HG03460 (cell line): ENCODE data around the gene ZNF805.
"Not testable (repeated sequence)": the region's sequence is repeated elsewhere in the genome, so short reads cannot be mapped to it uniquely, and the experiment has no call there.

Source experiments
- ATAC-seq: cut with Tn5 transposase; IDR thresholded peaks from one replicate; pipeline ENCODE4 v1.9.1; 2021; ENCODE audit not compliant: unreplicated experiment

ZNF805 gene

DNA sequence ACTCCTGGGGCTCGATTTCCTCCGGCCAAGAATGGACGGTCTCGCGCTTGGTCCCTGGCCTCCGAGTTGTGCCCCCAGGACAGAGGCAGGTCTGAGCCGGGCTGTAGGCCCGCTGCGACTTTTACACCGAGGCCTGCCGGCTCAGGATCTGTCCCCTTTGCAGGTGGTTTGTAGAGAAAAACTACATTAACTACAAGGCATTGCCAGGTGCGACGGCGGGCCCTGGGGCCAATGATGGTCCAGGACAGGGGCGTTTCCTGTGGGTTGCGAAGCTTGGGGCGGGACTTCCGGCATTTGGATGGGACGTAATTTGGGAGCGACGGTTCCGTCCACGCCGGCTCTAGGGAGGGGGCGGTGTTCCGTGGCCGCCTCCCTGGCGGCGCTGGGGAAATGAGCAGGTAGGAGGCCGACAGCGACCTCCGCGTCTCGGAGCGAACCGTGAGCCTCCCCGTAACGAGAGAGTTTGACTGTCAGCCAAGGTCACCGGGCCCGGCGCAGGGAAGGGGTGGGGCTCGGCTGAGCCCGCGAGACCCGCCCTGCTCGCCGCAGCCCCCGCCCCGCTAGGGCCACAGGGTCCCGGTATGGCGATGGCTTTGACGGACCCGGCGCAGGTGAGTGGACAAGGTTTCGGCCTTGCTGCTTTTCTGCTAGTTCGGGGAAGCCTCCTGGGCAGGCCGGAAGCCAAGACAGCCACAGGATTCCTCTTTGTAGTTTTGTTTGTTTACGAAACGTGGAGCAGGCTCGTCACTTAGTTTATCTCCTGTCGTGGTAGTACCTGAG lies at the start of gene ZNF805:
TSS of gene ZNF805 (plus strand) at position 322 of the 780 bp plus-strand sequence. CDS start at position 582, 260 bp downstream.
- peak; percentile 94 for ATAC-seq

DNA sequence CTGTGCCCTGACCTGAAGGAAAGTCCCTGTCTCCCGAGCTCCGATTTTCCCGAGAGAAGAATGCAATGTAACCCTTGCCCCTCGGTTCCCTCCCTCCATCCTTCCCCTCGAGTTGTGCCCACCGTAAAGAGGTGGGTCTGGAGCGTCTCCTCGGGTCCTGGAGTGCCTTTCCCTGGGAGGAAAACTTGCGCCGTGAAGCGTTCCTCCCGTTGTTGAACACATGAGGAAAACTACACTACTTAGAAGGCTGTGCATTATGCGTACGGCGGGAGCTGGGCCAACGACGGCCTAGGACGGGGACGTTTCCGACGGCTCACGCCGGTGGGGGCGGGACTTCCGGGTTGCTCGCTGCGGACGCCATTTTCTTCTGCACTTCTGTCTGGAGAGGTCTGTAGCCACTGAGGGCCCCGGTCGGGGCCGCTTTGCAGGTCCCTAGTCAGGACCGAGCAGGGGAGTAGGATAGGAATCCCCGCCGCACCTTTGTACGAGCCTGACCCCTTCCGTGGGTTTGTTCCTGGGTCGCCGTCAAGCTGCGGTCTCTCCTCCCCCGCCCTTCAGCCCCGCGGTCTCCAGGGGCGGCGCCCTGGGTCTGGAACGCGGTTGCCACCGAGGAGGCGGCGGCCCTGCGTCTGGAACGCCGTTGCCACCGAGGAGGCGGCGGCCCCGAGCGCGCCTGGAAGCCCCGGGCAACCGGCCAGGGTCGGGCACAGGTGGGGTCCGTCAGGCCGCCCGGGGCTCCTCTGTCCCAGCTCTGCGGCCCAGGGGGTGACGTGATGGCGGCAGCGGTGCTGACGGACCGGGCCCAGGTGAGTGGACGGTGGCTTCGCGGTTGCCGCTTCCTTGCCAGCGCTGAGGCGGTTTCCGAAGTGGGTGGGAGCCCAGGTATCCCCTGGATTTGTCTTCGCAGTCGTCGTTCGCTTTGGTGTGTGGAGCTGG lies 49.0 kb upstream of the ZNF805 start, which contains the start of gene ZNF264:
TSS of gene ZNF264 (plus strand) at position 360 of the 936 bp plus-strand sequence. CDS start at position 774, 414 bp downstream.
- ATAC-seq, result peak; percentile 97

DNA sequence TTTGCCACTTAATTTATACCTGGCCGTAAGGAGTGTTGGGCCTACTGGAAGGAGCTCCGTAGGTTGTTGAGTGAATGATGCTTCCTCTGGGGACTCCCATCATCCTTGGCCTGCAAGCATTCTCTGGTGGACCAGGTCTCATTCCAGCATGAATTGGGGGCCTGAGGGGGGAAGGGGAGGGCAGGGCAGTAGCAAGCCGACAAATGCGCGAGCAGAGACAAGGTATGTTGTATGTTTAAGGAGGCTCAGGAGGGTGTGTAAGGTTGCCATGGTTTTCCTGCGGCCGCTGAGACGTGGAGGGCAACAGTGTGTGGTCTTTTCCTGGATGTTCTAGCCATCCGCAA lies 48.4 kb upstream of the ZNF805 start:
- no peak for ATAC-seq

DNA sequence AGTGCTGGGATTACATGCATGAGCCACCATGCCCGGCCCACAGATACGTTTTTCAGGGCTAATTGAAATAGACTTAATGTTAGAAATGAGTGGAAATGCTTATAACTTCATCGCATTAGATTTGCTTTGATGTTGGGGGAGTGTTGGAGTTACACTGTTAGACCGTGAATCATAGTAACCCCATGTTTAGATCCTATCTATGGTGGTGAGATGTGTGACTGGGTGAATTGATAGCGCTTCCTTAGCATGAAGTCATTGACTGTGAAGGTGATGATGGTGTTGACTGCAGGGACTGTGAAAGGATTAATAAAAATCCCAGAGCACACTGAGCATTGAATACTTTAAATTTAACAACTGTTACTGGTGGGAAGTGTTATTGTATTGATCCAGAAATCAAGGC lies 47.4 kb upstream of the ZNF805 start:
- ATAC-seq, result no peak

DNA sequence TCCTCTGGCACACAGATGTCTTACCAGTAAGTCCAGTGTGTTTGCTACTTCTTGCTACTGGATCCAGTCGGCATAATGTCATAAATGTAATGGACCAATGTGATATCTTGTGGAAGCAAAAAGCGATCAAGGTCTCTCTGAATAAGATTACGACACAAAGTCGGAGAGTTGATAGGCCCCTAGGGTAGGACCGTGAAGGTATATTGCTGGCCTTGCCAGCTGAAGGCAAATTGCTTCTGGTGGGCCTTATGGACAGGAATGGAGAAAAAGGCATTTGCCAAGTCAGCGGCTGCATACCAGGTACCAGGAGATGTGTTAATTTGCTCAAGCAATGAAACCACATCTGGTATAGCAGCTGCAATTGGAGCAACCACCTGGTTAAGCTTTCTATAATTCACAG lies 42.6 kb upstream of the ZNF805 start:
- not testable (repeated sequence) for ATAC-seq

DNA sequence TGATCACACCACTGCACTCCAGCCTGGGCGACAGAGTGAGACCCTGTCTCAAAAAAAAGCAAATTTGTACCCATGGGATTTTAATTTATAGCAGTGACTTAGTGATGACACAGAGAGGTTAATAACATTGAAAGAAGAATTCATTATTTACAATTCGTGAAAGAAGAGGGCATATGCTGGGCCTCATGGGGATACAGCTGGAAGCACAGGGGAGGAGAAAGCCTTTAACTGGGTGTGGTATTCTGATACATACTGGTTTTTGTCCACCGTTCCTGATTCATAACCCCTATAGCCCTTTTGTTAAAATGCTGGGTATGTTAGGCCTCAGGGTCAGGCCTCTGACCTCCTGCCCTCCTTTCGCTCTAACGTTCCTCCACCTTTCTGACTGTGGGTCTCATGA lies 38.3 kb upstream of the ZNF805 start:
- ATAC-seq, result no peak

DNA sequence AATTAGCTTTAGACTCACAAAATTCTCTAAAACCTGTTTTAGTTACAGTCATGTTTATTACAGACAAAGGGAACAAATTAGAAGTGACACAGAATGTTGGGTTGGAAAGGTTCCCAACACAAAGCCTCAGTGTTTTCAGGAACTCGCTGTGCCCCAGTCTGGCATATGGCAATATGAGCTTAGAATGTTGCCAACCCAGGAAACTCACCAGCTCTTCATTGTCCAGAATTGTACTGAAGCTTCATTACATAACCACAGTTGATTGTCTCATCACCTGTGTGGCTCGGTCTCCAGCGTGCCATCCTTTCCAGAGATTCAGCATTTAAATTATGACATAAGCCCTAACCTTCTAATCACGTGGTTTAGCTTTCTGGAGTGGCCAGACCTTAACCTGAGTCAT lies 30.1 kb upstream of the ZNF805 start:
- no peak for ATAC-seq

DNA sequence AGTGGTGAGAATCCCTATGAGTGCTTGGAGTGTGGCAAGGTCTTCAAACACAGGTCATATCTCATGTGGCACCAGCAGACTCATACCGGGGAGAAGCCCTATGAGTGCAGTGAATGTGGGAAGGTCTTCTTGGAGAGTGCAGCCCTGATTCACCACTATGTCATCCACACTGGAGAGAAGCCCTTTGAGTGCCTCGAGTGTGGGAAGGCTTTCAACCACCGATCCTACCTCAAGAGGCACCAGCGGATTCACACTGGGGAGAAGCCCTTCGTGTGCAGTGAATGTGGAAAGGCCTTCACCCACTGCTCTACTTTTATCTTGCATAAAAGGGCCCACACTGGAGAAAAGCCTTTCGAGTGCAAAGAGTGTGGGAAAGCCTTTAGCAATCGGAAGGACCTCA lies 28.3 kb upstream of the ZNF805 start:
- no peak for ATAC-seq

DNA sequence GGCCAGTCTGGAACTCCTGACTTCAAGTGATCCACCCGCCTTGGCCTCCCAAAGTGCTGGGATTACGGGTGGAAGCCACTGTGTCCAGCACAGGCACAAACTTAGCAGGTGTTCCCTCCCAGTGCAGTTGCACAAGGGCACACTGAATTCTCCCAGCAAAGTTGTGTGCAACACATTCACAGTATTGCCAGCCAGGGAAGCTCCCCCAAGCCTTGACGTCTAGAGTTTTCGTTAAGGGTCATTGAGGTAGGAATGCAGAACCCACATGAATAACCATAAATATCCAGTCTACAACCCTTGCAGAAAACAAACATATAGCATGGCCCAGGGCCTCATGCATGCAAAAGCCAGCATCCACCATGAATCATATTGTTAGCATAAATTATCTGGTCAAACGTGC lies 12.9 kb upstream of the ZNF805 start:
- no peak for ATAC-seq

DNA sequence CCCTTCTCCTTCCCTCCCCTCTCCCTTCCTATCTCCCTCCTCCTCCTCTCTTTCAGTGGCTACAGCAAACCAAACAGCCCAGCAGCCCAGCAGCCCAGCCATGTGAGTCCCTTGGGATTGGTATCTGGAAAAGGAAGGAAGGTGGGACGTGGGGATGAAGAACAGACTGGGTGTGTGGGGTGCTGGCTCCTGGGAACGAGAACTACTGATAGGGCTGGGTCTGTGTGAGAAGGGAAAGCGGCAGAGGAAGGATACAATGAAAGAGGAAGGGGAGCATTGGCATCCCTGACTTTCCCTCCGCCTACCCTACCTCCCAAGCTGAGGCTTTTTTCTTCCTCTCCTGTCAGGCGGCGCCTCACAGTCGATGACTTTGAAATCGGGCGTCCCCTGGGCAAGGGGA lies 8.7 kb upstream of the ZNF805 start:
- ATAC-seq, result no peak

DNA sequence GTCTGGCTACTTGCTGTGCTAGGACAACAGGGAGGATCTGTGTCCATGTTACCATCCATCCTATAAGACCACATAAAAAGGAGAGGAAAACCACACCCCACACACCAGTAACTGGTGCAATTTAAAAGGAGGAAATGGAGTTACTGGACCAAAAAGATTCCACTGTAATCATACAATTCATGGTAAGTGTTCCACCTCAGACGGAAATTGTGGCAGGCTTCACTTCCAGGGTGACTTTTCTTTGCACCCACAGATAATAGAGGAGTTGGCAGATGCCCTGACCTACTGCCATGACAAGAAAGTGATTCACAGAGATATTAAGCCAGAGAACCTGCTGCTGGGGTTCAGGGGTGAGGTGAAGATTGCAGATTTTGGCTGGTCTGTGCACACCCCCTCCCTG lies 7.2 kb upstream of the ZNF805 start:
- ATAC-seq, result no peak

DNA sequence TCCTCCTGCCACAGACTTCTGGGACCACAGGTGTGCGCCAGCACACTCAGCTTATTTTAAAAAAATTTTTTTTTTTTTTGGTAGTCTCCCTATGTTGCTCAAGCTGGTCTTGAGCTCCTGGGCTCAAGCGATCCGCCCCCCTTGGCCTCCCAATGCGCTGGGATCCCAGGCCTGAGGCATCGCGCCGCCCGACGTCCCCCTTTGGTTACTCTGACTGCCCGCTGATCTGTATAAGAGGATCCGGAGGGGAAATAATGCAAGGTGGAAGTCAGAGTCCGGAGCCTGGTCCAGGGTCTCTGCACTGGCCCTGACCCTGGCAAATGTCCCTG lies 486 bp upstream of the ZNF805 start:
- ATAC-seq, result no peak

DNA sequence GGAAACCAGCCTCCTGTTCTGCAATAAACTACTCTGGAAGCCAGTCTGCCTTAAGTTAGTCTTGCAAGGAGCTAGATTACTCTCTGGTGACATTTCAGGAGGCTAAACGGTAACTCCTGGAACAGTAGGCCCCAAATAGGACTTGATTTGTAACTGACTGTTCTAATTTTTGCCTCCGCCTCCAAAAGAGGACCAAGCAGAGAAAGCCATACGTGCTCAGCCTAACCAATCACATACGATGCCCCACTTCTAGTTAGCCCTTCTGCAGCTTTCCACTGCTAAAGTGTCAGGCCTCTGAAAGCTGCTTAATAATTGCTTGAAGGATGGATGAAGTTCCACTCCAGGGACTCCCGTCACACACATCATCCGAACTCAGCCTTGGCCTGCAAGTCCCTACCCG lies 744 bp downstream of the ZNF805 start:
- ATAC-seq, result no peak

DNA sequence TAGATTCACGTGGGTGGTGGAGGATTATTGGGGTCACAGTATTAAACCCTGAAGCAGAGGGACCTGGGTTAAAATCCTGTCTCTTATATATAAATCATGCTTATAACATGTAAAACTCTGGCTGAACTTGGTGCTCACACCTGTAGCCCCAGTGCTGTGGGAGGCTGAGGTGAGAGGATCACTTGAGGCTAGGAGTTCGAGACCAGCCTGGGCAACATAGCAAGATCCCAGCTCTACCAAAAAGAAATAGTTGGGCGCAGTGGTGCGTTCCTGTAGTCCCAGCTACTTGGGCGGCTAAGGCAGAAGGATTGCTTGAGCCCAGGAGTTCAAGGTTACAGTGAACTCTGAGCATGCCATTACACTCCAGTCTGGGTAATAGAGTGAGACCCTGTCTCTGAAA lies 2.4 kb downstream of the ZNF805 start:
- no peak for ATAC-seq

DNA sequence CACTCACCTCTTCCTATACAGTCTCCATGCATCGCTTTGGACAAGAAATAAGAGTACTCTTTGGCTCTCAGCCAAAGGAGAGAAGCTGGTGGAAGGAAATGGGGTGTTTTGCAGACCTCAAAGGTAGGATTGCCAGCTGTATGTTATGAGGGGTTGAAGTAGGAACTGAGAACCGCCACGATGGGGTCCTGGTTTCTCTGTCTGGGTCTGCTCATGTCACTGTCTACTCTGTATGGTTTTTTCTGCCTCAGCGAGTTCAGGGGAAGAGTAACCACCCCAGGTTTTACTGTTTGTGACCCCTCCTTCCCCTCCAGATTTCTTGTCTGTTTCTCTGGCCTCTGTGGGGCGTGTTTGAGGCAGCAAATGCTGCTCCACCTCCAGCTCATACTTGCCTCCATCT lies 4.1 kb downstream of the ZNF805 start:
- ATAC-seq, result no peak

DNA sequence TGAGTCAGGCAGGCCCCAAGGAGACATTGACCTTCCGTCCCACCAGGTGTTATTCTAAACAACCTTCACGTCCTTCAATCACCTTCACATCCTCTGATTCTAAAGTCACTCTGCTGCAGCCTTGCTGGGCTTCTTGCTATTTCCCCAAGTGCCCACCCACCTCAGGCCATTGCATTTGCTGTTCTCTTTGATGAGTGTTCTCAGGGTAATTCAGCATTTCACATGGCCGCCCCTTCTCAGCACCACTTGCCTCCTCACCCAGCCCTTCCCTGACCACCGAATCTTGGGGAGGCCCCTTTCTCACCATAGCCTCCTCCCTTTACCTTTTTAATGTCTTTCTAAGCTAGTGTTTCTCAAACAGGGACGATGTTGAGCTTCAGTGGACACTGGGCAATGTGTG lies 4.6 kb downstream of the ZNF805 start:
- no peak for ATAC-seq

DNA sequence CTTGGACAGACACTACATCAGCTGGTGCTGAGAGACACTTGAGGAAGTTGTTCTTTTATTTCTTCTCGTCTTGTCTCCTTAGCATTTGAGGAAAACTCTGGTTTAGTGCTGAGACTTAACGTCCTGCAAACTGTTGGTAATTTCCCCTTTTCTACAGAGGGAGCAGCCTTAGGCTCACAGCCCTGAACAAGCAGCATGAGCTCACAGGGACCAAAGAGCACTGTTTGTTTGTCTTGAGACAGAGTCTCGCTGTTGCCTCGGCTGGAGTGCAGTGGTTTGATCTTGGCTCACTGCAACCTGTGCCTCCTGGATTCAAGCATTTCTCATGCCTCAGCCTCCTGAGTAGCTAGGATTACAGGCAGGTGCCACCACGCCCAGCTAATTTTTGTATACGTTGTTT lies 5.5 kb downstream of the ZNF805 start:
- ATAC-seq, result no peak

DNA sequence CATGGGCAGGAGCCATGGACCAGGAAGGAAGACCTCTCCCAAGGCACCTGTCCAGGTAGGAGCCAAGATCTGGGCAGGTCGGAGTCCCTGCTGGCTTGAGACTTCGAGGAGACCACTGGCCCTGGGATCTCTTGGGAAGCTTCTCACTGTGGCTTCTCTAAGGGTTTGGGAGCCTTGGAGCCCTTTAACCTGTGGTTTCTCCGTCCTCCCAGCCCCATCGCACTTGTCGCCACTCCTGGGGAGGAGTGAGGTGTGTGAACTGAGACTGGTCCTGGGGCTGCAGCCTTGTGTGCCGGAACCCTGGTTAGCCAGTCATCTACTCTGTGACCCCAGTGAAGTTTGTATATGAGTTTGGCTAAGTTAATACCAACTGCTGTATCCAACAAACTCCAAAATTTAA lies 8.2 kb downstream of the ZNF805 start:
- ATAC-seq, result no peak

DNA sequence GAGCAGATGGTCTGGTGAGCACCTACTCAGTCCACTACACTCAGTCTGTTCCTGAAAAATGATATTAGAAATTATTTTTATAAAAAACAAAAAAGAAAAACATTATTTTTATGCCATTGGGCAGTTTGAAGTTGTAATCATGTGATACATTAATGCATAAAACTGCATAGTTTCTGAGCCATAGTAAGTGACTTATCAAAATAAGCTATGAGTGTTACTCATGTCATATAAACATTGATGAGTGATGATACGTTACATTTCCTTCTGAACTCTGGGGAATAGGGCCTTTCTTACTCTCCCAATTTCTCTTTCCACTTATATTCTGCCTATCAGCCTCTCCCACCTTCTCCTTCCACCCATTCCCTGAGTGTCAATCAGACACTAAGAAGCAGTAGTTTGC lies 8.9 kb downstream of the ZNF805 start:
- ATAC-seq, result no peak

DNA sequence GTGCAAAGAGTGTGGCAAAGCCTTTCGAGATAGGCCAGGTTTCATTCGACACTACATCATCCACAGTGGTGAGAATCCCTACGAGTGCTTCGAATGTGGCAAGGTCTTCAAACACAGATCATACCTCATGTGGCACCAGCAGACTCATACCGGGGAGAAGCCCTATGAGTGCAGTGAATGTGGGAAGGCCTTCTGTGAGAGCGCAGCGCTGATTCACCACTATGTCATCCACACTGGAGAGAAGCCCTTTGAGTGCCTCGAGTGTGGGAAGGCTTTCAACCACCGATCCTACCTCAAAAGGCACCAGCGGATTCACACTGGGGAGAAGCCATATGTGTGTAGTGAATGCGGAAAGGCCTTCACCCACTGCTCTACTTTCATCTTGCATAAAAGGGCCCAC lies 13.3 kb downstream of the ZNF805 start:
- not testable (repeated sequence) for ATAC-seq

DNA sequence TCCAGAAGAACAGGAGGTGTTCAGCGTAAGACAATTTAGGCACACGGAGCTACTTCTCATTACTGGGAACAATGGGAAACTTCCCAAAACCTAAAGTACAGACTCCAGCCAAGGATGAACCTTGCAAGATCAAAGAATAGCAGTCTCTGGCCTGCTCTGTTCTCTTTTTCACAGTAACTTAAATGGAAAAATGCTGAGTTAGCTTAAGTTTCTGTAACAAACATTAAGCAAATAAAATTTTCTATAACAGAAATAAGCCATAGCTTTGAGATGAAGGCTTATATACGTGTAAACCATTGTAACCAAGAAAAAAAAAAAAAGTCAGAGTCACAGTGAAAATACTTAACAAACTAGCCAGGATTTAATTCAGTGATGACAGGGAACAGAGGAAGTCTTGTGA lies 21.6 kb downstream of the ZNF805 start:
- ATAC-seq, result no peak

DNA sequence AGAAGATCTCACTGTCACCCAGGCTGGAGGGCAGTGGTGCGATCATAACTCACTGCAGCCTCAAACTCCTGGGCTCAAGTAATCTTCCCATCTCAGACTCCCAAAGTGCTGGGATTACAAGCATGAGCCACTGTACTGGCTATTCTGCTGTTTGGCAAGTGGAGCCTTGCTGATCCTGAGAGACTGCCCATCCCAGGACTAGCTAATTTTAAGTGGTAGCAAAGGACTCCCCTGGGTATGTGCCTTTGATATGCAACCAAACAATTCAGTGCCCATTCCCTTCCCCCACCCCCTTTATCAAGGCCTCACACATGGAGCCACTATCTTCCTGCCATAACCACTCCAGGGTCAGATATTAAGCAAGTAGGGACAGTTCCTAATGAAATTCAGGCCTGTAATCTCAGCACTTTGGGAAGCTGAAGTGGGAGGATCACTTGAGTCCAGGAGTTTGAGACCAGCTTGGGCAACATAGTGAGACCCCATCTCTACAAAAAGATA lies 22.9 kb downstream of the ZNF805 start:
- no peak for ATAC-seq
